Cerebellar nuclear complex (tissue), 1 donor: ENCODE measurements around the gene ARL6IP4.
"Not testable (repeated sequence)": the region's sequence is repeated elsewhere in the genome, so short reads cannot be mapped to it uniquely, and the experiment has no call there.

Experiments used
- DNase-seq, 2 experiments: peaks; one replicate each; lab custom pipeline; 2025; lab: John Stamatoyannopoulos, UW

Gene ARL6IP4

DNA sequence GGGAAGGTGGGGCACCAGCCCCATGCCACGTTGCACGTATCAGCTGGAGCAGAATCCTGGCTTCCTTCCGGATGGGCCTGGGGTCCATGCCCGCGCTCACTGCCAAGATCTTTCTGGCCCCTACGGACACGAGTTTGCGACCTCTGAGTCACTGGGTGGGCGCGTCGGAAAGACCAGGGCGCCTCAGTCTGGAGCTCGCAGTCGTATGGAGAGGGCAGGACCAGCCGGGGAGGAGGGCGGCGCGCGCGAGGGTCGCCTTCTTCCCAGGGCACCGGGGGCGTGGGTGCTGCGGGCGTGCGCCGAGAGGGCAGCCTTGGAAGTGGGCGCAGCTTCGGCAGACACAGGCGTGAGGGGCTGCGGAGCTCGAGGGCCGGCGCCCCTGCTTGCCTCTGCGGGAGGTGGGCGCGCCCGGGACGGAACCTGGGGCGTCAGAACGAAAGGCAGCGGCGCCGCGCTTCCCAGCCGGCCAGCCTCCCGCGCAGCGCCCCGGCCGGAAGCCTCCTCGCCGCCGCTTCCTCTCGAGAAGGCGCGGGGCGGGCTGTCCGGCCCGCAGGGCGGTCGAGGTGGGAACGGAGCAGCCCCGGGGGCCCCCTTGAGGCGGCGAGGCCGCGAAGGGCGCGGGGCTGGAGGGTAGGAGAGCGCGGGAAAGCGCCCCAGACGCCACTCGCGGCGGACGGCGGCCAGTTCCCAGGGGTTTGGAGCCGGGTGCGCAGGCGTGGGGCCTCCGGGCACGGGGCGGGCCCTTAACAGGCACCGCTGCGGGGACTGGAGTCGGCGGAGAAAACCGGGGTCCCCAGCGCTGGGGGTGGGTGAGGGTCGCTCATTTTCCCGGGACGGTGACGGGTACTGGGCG, at the start of gene ARL6IP4:
TSS of gene ARL6IP4 (plus strand) at position 499 of the 853 bp plus-strand sequence. CDS start 459 bp downstream, outside the sequence.
- no peak for DNase-seq

DNA sequence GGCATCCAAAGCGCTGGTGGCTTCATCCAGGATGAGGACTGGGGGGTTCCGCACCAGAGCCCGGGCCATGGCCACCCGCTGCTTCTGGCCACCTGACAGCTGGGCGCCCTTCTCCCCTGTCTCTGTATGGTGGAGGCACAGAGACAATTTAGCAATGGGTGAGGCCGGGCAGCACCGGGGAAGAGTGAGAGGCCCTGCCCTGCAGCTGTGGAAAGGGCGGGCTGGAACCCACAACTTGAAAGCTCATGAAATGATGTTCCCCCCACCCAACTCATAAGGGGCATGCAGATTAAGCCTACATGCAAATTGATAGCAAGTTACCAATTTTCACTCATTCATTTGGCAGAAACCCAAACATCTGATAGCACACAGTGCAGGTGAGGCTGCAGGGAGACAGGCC, 48.3 kb upstream of the ARL6IP4 start:
- DNase-seq = no peak

DNA sequence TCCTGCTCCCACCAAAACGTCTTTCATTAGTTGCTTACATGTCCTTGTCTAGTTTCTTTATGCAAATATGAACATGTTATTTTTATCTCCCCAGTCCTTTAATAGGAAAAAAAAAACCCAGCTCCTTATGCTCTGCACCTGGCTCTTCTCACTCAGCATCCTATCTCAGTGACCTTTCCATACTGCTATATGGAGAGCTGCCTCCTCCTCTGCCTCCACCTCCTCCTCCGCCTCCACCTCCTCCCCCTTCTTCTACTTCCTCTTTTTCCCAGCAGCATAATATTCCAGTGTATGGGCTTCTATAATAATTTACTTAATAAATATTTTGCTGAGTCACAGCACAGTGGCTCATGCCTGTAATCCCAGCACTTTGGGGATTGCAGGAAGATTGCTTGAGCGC, 45.8 kb upstream of the ARL6IP4 start:
- no peak for DNase-seq

DNA sequence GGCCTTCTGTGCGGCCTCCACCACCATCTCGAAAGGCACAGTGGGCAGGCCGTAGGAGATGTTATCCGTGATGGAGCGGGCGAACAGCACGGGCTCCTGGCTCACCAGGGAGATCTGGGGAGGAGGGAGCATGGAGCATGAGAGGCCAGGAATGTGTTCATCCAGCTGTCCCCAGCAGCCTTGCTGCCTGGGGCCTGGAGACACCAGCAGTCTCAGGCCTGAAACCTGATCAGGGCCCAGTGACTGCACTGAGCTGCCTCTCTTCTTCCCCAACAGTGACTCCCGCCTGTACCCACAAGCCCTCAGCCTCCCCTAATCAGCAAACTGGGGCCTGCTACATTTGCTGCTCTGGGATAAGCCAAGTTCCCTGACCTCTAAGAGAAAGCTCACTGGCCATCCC, 45.2 kb upstream of the ARL6IP4 start:
- DNase-seq = no peak

DNA sequence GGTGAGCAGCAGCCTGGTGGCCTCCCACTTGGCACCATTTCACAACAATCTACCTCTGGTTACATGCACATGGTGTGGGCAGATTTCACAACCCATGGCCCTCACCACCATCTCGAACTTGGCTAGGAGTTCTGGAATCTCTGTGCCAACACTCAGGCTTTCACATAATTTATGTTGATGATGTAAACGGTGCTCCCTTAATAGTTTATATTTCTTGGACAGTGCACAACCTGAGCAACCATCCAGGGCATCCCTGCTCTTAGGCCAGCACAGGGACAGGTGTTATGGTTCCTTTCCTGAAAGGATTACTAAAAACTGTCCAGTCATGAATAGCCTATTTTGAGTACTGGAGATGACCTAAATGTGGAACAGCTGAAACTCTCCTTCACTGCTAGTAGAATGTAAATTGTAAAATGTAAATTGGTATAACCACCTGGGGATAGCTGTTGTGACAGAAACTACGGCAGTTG, 42.8 kb upstream of the ARL6IP4 start:
- DNase-seq = no peak

DNA sequence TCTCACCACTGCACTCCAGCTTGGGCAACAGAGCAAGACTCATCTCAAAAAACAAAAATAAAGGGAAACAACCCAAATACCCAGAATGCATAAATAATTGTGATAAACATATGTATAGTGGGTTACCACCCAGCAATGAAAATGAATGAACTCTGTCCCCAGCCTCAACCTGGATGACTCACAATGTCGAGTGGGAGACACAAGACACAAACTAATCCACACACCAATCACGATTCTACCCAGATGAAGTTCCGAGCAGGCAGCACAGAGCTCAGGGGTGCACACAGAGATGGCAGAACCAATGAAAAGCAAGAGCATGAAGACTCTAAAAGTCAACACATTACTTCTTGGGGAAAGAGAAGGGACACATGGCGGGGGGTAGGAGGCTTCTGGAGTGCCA, 41.4 kb upstream of the ARL6IP4 start:
- DNase-seq = no peak

DNA sequence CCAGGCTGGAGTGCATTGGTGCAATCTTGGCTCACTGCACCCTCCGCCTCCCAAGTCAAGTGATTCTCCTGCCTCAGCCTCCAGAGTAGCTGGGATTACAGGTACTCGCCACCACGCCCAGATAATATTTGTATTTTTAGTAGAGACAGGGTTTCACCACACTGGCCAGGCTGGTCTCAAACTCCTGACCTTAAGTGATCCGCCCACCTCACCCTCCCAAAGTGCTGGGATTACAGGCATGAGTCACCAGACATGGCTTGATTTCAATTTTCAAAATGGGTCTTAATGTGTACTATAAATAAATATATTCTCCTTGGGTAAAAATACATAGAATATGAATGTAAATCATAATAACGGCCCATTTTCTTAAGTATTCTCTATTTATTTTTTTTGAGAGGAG, 39.1 kb upstream of the ARL6IP4 start:
- not testable (repeated sequence) for DNase-seq

DNA sequence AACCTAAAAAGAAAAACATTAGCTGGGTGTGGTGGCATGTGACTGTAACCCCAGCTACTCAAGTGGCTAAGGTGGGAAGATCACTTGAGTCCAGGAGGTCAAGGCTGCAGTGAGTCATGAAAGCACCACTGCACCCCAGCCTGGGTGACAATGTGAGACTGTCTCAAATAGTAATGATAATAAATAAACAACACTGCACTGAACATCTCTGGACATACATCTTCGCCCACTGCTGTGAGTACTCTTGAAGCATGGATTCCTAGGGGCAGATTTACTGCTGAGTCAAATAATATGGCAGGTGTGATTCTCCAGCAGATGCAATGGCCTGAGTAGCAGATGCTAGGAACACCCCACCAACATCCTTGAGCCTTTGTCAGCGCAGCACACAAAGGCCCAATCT, 37.8 kb upstream of the ARL6IP4 start:
- DNase-seq = no peak

DNA sequence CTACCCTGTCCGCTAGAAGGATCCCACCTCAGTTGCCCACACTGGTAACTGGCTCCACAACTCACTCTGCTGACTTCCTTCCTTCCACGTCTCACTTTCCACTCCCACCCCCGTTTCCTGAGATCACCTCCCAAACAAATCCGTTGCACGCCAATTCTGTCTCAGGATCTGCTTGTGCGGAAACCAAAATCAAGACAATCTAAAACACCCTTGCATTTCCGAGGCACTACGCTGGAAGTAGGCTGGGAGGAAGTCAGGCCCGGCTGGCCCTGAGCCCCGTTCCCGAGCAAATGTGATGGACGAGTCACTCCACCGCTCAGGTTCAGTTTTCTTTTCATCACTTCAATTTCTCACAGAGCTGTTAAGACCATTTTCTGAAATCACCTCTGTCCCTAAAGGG, 37.3 kb upstream of the ARL6IP4 start:
- no peak for DNase-seq

DNA sequence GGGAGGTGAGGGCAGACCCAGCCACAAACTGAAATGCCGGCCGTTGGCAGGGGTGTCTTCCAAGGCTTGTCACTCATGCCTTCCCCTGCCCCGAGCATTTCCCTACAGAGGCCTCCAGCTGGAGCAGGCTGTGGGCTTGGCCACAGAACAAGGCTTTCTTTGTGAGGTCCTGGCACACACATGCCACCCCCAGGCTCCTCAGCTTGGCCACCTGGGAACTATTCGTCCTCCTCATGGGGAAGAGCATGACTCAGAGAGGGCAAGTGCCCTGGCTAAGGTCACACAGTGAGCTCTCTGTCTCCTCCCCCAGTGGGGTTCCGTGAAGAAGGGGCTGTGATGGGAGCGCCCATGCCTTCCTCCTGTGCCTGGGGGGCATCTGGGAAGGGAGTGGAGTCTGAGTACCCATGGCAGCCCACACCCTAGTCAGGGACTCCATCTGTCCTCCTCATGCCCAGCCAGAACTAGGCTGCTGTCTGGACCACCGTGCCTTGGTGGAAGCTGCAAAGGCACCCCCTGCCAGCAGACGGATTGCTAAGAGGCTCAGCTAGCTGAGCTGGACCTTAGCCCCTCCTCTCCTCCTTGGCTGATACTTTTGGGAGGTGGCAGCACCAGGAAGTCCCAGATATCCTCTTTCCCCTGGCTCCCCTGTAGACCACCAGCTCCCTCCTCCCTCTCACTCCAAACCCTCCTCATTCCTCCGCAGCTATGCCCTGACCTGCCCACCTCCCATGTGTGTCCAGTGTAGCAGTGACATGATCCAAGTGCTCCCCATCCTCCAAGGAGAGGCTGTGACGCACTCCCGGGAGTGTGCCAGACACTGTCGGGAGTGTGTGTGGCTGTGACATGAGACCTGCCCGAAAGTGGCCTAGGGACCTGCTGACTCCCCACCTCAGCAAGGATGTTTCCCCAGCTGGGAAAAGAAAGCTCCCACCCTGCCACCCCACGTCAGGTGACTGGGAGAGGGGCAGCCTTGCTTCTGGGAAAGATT, 35.6 kb upstream of the ARL6IP4 start:
- DNase-seq = no peak

DNA sequence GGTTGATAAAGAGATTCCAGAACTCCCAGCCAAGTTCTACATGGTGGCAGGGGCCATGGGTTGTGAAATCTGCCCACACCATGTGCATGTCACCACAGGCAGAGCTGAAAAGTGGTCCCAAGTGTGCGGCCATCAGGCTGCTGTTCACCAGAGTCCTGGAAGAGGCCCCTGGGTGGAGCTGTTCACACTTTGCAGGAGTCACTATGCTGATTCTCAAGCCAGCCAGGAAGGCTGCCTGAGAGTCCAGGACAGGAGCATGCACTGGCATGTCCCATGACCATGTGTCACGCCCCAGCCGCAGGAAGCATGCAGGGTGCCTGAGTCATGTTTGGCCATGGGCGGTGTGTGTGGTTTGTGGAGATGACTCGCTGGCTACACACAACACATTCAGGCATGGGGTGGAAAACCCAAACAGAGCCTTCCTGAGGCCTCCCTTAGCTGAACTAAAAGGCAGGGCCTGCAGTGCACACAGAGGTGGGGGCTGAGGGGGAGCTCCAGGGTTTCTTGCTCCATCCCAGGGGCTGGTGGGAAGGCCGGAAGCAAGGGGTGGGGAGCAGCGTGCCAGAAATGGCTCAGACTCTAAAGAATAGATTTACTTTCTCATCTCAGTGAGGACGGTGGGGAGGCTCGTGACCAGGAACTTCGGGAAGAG, 33.7 kb upstream of the ARL6IP4 start:
- no peak for DNase-seq

DNA sequence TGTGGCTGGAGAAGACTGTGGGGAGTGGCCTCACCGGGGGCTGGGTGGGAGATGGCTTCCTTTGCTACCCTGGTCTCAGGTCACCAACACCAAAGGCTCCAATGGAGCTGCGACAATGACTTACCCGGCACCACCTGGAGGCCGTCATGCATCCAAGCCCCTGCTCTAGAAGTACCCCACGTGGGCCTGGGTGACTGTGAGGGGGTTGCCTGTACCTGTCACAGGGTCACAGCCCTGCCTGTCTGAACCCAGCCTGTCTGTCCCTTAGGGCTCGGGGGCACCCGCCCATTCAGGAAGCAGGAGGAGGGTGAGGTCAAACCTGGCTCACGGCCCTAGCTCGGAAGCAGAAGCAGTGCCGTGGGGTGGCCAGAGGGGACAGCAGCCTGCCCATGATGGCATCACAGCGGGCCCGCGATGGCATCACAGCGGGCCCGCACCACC, 33.1 kb upstream of the ARL6IP4 start:
- no peak for DNase-seq

DNA sequence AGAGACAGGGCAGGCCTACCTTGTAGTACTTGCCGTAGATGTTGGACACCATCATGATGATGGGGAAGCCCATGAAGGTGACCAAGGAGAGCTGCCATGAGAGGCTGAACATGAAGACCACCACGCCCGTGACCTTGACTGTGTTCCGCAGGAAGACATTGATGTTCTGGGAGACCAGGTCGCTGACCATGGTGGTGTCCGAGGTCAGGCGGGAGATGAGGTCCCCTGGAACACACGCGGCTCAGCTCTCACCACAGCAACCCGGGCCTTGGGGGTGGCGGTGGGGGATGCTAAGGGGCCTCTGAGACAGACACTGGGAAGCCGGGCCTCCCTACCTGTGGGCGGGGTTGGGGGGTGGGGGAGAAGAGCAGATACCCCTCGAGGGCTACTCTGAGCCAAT, 31.9 kb upstream of the ARL6IP4 start:
- no peak for DNase-seq

DNA sequence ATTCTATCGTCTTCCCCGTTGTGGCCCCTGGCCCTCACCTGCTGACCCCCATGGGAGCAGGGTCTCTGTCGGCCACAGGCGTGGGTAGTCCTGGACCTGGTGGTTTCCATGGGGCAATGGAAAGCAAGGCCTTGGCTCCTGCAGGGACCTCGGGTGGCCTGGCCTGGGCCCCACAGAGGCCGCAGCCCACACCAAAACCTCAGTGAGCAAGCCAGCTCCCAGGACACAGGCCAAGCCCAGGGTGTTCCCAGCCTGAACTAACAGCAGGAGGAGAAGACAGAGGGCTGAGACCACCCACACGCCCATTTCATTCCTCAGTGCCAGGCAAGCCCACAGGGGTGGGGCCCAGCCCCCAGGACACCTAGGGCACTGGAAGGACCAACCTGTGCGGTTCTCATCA, 31.1 kb upstream of the ARL6IP4 start:
- DNase-seq = no peak

DNA sequence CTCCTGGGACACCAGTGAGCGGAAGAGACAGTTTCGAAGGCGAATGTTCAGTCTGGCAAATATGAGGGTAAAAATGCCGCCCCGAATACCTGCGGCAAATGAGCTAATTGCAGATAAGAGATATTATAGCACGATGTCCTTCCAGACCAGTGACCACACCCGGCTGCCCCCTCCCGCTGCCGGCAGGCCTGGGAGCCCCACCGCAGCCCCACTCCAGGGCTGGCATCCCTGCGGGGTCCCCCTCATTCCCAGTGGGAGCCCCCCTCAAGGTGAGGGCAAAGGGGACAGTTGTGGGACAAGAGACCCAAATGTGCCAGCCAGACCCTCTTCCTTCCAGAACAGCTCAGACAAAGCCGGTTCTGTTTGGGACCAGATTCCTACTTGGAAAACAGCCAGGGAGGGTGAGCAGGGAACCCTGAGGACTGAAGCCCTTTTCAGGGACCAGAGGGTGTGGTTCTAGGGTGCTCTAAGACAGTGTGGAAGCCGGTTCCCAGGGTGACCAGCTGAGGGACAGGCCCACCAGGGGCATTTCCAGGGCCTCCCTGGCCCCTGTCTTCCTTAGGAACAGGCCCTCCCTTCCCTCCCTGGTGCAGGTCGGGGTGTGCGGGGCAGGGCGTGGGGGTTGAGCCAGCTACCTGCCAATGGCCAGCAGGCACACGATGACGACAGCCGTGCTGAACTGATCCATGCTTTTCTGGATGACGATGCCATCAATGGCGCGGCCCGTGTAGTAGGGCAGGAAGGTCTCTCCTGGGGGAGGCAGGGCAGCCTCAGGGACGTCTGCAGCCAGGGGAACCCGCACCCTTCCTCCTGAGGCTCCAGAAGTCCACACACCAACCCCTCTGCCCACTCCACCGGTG, 30.4 kb upstream of the ARL6IP4 start:
- DNase-seq = no peak

DNA sequence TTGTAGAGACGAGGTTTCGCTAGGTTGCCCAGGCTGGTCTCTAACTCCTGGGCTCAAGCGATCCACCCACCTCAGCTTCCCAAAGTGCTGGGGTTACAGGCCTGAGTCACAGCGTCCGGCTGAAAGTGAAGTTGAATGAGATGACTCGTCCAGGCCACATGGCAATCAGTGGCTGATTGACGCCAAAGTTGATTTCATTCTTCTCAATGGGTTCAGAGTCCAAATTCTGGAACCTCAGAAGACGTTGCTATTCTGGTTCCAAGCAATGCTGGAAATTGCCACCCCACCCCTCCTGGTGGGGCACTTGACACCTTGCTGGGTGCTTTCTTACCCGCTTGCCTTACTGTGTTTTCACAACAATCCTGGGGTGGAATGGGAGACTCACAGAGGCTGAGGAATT, 29.1 kb upstream of the ARL6IP4 start:
- no peak for DNase-seq

DNA sequence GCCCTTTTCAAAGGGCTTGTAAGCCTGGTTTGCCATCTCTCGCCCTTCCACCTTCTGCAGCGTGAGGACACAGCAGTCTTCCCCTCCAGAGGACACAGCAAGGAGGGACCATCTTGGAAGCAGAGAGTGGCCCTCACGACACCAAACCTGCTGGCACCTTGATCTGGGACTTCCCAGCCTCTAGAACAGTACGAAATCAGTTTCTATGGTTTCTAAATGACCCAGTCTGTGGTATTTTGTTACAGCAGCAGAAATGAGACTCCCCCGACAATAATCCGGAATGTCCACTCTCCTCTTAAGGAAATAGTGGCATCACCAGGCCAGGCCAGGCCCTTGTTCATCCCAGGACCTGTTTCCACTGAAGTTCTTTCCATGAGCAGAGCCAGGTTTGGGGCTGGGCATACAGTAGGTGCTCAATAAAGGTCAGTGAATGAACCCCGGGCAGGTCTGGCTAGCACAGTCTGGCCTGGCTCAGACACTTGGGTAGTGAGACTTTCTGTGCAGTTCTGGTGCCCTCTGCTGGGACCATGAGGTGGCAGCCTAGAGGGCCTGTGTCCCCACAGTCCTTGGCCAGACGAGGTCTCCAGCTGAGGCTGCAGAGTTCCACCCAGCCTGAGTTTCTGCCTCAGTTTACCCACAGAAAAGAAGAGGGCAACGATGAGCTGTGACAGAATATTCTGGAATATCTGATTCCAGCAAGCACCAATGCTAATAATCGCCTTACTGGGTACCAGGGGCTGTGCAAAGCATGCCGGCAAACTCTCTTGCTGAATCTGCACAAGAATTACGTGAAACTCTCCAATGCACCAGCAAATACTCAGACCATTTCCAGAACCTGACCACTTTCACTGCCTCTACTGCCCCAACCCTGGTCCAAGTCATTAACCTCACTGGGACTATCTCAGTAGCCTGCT, 28.2 kb upstream of the ARL6IP4 start:
- DNase-seq = no peak

DNA sequence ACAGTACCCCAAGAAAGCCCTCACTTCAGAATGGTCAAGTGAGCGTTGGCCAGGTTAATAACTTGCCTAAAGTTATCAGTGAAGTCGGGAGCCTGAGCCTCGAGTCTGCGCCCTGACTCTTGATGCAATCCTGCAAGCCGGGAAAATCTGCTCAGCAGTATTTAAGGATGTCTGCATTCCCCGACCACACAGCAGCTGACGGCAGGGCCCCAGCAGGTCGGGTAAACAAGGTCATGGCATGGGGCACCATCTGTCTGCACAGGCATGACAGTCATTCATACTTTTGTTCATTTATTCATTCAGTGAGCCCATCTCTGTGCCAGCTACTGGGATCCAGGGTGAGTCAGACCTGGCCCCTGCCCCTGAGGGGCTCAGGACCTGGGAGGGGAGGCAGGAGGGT, 25.3 kb upstream of the ARL6IP4 start:
- DNase-seq = no peak

DNA sequence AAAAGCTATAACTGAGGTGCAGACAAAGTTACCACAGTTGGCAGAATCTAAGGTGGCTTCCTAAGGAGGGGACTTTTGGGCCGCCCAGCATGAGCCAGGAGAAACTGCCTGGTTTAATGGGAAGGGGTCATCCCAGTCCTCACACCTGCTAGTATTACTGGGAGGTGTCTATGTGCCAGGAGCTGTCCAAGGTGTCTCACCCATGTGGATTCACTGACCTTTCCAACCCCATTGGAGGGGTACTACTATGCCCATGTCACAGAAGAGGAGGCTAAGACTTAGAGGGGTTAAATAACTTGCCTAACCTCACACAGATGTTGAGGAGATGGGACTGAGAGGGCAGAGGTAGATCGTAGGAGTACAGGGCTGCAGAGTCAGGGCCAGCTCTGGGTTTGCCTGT, 24.4 kb upstream of the ARL6IP4 start:
- DNase-seq = no peak
